GM18498 (cell line): Measurements from ENCODE around the gene TRIM37.
A peak's percentile ranks its signal among the peaks of the same experiment; 100 is the strongest.

Experiments used
- ATAC-seq: cut with Tn5 transposase; IDR thresholded peaks from one replicate; pipeline ENCODE4 v1.9.1; 2021; ENCODE audit warnings: mild to moderate bottlenecking, moderate library complexity; ENCODE audit not compliant: unreplicated experiment

Gene TRIM37

GRCh38 chr17:59046192-59046591 is 60.5 kb downstream of the TRIM37 start:
- ATAC-seq, result no peak

- no peak for ATAC-seq
Observed at GRCh38 chr17:59038734-59039133, 67.9 kb downstream of the TRIM37 start.

GRCh38 chr17:59037960-59038359 is 68.7 kb downstream of the TRIM37 start:
- no peak for ATAC-seq

GRCh38 chr17:59030811-59031210 is 75.9 kb downstream of the TRIM37 start:
- ATAC-seq, result no peak

- ATAC-seq, result no peak
Observed at GRCh38 chr17:59028328-59028727, 78.4 kb downstream of the TRIM37 start.

GRCh38 chr17:59027750-59028149 is 78.9 kb downstream of the TRIM37 start:
- no peak for ATAC-seq

- no peak for ATAC-seq
Observed at GRCh38 chr17:59026176-59026939, 80.3 kb downstream of the TRIM37 start.

- no peak for ATAC-seq
Observed at GRCh38 chr17:59024916-59025315, 81.8 kb downstream of the TRIM37 start.

- no peak for ATAC-seq
Observed at GRCh38 chr17:59018019-59018418, 88.7 kb downstream of the TRIM37 start.

GRCh38 chr17:59011975-59012374 is 94.7 kb downstream of the TRIM37 start:
- ATAC-seq, result no peak

GRCh38 chr17:59010026-59010425 is 96.7 kb downstream of the TRIM37 start:
- ATAC-seq, result no peak

- ATAC-seq, result no peak
Observed at GRCh38 chr17:59008737-59009136, 97.9 kb downstream of the TRIM37 start.

- no peak for ATAC-seq
Observed at GRCh38 chr17:59007995-59008394, 98.7 kb downstream of the TRIM37 start.

- ATAC-seq, result no peak
Observed at GRCh38 chr17:59004338-59005111, 102.2 kb downstream of the TRIM37 start.

- ATAC-seq, result no peak
Observed at GRCh38 chr17:59003860-59004259, 102.8 kb downstream of the TRIM37 start.

- ATAC-seq, result no peak
Observed at GRCh38 chr17:59002848-59003247, 103.8 kb downstream of the TRIM37 start.

GRCh38 chr17:59002126-59002525 is 104.6 kb downstream of the TRIM37 start:
- ATAC-seq, result no peak

- ATAC-seq, result peak; percentile 88
Observed at GRCh38 chr17:59001158-59001814, 105.4 kb downstream of the TRIM37 start.

- no peak for ATAC-seq
Observed at GRCh38 chr17:59000022-59000421, 106.7 kb downstream of the TRIM37 start.

GRCh38 chr17:58999500-58999899 is 107.2 kb downstream of the TRIM37 start:
- ATAC-seq, result no peak

- ATAC-seq, result no peak
Observed at GRCh38 chr17:58998871-58999270, 107.8 kb downstream of the TRIM37 start.
